Activated T-cell treated with anti-CD3 and anti-CD28 coated beads, Interleukin-2, amount 50 U/mL, for 72 hours (primary cell): Measurements from ENCODE around the gene GSTO2. TPM values are rescaled to one million over a fixed set of nuclear protein-coding genes. Genes with fewer than 3 reads are reported as not detected.
"Not testable (repeated sequence)": the region's sequence is repeated elsewhere in the genome, so short reads cannot be mapped to it uniquely, and the experiment has no call there.

Experiments used
- ATAC-seq, 2 donors: fragments of 150-1000 bp; cut with Tn5 transposase; replicated peaks in 1 of 2; 2 replicates each; pipeline ENCODE4 v1.10.0; 2021; ENCODE audit warnings: moderate library complexity in 2 of 2, mild to moderate bottlenecking in 1 of 2
- DNase-seq, 2 donors: peaks; one replicate each; pipeline ENCODE4 v3.0.0; 2021 to 2022; ENCODE audit warnings: mixed read lengths in 1 of 2
- H3K27ac Mint-ChIP-seq: one replicate; pipeline ENCODE4 v1.8.0; 2022; ENCODE audit warnings: mild to moderate bottlenecking, moderate library complexity, mixed read lengths
- H3K27me3 Mint-ChIP-seq: one replicate; pipeline ENCODE4 v1.8.0; 2022; ENCODE audit warnings: low read depth, mixed read lengths
- H3K36me3 Mint-ChIP-seq, 2 donors: one replicate each; pipeline ENCODE4 v1.8.0; 2022; ENCODE audit warnings: mixed read lengths in 2 of 2, mild to moderate bottlenecking in 1 of 2; ENCODE audit not compliant: insufficient read depth in 2 of 2
- H3K4me1 Mint-ChIP-seq: one replicate; pipeline ENCODE4 v1.8.0; 2022; ENCODE audit warnings: low read depth, mixed read lengths
- H3K4me3 Mint-ChIP-seq, 2 donors: one replicate each; pipeline ENCODE4 v1.8.0; 2022; ENCODE audit warnings: mild to moderate bottlenecking in 2 of 2, mixed read lengths in 2 of 2, moderate library complexity in 2 of 2
- H3K9me3 Mint-ChIP-seq, 2 donors: one replicate each; pipeline ENCODE4 v1.8.0; 2022; ENCODE audit warnings: mixed read lengths in 2 of 2
- total RNA-seq, 2 donors: library from RNA; stranded (reverse); gene quantifications; one replicate each; pipeline ENCODE4 v1.2.3, GENCODE V29; 2022

The GSTO2 gene
- 1 to 10 TPM; 6.8 to 9.5 TPM for total RNA-seq

DNA sequence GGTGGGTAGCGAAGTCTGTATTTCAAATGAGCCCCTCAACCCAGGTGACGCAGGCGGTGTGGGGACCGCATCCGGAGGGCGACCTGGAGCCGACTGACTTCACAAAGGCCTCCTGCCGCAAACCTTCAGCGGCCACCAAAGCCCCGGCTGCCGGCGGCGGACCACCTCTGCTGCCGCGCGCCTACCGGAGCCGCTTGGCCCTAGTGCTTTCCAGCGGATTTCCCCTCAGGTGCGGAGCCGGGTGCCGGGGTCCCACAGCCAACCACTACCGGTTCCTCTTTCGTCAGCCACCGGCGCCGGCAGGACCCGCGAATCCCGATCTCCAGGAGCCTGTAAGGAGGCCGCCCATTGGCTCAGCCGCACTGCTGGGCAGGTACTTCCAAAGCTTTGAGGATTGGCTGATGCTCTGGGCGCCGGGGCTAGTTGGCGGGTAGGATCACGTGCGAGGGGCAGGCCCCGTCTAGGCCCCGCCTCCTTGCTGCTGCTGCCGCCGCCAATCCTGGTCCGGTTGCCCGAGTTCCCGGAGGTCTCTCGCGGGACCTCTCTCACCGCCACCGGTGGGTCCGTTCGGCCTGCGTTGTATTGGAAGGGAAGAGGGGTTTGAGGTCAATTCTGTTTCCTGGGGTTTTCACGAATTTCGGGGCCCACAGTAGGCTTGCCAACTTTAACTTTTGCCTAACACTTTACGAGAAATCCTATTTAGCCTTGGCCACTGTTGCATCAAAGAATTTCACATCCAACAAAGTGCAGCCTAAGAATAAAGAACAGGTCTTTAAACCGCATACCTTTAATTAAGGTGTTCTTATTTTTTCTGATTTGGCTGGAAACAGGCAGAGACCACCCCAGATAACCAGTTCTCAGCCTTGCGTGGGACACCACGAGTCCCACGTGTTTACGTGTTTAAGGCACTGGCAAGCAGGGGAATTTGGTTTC lies at the start of gene GSTO2:
GSTO2 (plus strand) TSS at position 472 of the 933 bp plus-strand sequence. CDS start 5,732 bp downstream, outside the sequence.
- DNase-seq (peak; percentile 98 to 99), ATAC-seq (peak; percentile 88)
- Mint-ChIP-seq H3K4me1 (peaks cover 43% of the 10 kb centered on the region), H3K36me3 (peaks cover 13 to 35% of the 10 kb centered on the region in 2 donors), H3K4me3 (peak within 1 kb of the TSS; percentile 86 to 88), H3K27ac (peak within 1 kb of the TSS; percentile 93), H3K9me3 (no peaks in the 10 kb centered on the region), H3K27me3 (no peaks in the 10 kb centered on the region)

DNA sequence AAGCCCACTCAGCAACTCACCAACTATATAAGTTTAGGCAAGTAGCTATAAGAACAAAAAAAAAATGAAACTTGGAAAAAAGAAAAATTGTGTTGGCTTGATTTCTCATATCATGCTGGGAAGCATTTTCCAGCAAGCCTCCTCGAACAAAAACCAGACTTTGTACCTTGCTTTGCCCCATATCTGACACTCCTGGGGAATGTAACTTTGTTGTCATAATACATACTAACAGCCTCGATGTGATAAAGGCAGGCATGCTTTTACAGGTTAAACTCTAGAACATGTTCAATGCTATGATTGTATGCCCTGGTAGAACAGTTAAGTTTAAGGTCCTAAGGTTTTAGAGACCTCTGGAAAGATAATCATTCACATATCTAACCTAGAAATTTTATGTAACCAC lies 48.5 kb upstream of the GSTO2 start:
- no peak for ATAC-seq
- Mint-ChIP-seq H3K27me3 (peaks cover 13% of the 10 kb centered on the region), H3K9me3 (no peaks in the 10 kb centered on the region), H3K27ac (no peak overlapping the region), H3K4me3 (no peak overlapping the region), H3K4me1 (peaks cover 7% of the 10 kb centered on the region), H3K36me3 (no peaks in the 10 kb centered on the region)
- DNase-seq, result no peak

DNA sequence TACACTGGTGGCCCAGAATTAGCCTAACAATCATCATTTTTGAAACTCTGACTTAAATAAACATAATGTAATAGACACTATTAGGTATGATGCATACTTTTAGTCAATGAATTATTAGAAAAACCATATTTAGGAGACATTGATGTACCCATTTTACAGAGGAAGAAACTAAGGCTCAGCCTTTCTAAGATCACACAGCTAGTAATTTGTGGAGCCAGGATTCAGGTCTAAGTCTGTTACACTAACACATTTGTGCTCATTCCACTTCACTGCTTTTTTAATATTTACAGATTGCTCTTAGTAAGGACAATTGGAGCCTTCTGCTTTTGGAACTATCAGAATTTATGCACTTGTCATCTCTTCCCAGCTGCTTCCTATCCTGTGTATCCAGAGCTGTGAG lies 45.7 kb upstream of the GSTO2 start:
- H3K4me3 Mint-ChIP-seq, result no peak overlapping the region

DNA sequence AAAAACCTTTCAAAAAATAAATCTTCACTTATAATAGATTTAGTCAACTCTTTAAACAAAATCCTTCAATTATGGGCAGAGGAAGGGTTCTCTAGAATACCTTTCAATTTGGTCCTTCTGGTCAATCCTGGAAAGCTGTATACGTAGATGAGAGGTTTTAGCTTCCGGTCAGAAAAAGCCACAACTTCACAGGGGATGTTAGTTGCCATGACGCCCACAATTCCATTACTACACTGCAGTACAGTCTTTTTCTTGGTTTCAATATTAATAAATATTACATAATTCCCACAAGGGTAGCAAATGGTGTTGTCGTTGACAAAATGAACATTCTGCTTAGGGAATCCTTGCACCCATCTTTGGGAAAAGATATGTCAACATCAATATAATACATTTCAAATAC lies 38.5 kb upstream of the GSTO2 start:
- no peak overlapping the region for H3K27ac Mint-ChIP-seq
- ATAC-seq (no peak), DNase-seq (no peak)
- H3K27me3 Mint-ChIP-seq, result peaks cover 20% of the 10 kb centered on the region
- H3K4me1 Mint-ChIP-seq, result peaks cover 18% of the 10 kb centered on the region
- H3K9me3 Mint-ChIP-seq, result peaks cover 0 to 3% of the 10 kb centered on the region in 2 donors
- H3K4me3 Mint-ChIP-seq, result peak overlapping the region in 1 of 2 donors; percentile 97
- peaks cover 3 to 4% of the 10 kb centered on the region in 2 donors for H3K36me3 Mint-ChIP-seq

More for the DNA sequence above, 45.7 kb upstream of the GSTO2 start:
- ATAC-seq (no peak), DNase-seq (no peak)
- Mint-ChIP-seq H3K36me3 (no peaks in the 10 kb centered on the region), H3K27me3 (peaks cover 18% of the 10 kb centered on the region), H3K27ac (no peak overlapping the region), H3K4me1 (peaks cover 7% of the 10 kb centered on the region), H3K9me3 (no peaks in the 10 kb centered on the region)

DNA sequence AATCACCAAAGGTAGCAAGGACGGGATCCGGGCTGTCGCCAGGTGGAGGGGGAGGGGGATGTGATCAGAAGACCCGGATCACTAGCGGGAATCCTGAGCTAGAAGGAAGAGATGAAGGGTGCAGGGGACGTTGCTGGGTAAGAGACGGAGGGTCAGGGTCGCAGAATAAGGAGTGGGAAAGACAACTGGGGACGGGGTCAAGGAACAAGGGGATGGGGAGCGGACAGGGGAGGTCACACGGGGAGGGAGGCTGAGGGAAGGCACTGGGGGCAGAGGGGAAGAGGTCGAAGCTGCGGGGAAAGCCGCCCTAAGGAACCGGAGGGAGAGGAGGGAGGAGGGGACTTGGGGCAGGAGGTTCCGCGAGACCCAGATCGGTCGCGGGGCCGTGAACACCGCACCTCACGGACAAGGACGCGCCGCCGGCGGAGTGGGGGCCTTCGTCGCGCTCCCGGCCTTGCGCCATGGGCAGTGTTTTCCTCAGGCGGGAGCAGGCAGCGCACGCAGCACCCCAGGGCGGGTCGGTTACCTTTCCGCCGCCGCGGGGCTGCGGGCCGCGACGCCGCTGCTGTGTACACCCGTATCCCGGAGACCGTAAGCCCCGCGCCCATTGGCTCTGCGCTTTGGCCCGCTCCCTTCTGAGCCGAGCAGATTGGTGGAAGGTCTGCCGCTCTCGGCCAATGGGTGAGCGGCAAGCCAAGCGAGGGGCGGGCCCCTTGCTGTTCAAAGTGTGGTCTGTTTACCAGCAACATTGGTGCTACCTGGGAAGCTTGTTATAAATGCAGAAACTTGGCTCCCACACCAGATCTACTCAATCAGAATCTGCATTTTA lies 37.0 kb upstream of the GSTO2 start, which contains the start of gene CFAP43:
CFAP43 (minus strand) TSS at position 581 of the 829 bp plus-strand sequence; CDS start at position 463, 118 bp downstream.
- peak; percentile 100 for ATAC-seq
- Mint-ChIP-seq H3K4me3 (peak within 1 kb of the TSS; percentile 92 to 97), H3K27ac (peak within 1 kb of the TSS; percentile 82), H3K27me3 (peaks cover 24% of the 10 kb centered on the region), H3K9me3 (peaks cover 2 to 8% of the 10 kb centered on the region in 2 donors), H3K36me3 (peaks cover 5 to 7% of the 10 kb centered on the region in 2 donors), H3K4me1 (peaks cover 18% of the 10 kb centered on the region)
- peak; percentile 99 for DNase-seq

DNA sequence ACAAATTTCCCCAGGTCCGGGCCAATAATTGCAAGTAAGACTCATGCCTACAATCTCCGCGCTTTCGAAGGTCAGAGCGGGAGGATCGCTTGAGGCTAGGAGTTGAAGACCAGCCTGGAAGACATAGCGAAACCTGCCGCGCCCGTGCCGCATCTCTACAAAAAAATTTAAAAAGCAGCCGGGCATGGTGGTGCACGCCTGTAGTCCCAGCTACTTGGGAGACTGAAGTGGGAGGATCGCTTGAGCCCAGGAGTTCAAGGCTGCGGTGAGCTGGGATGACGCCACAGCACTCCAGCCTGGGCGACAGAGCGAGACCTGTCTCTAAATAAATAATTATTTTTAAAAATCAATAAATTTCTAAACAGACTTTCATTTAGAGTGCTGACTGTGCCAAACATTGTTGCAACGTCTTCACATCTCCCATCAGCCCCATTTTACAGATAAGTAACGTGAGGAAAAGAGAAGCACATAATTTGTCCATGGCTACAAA lies 36.3 kb upstream of the GSTO2 start:
- H3K27ac Mint-ChIP-seq, result no peak overlapping the region
- peak; percentile 37 to 38 for ATAC-seq
- peaks cover 18% of the 10 kb centered on the region for H3K4me1 Mint-ChIP-seq

DNA sequence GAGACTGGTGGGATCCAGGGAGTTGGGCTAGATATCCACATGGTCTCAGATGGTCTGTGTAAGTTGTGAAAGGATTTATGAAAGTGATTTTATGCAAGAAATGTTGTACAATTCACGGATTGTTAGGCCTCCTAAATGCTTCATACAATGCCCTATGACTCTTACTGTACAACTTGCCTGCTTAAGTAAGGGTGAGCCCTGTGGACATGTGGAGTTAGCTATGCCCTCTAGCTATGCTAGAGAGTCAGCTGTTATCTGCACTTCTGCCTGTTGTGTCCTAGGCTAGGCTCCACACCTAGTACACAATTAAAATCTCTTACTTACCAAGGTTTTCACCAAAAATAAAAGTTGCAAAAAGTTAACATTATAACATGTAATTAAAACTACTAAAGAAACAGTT lies 35.2 kb upstream of the GSTO2 start:
- peaks cover 26% of the 10 kb centered on the region for H3K27me3 Mint-ChIP-seq
- H3K9me3 Mint-ChIP-seq, result peaks cover 2 to 8% of the 10 kb centered on the region in 2 donors
- peak overlapping the region; percentile 64 to 68 for H3K4me3 Mint-ChIP-seq
- H3K36me3 Mint-ChIP-seq, result peaks cover 5 to 7% of the 10 kb centered on the region in 2 donors
- no peak for ATAC-seq
- H3K27ac Mint-ChIP-seq, result no peak overlapping the region
- peaks cover 18% of the 10 kb centered on the region for H3K4me1 Mint-ChIP-seq
- DNase-seq, result no peak

More for the DNA sequence above, 36.3 kb upstream of the GSTO2 start:
- peaks cover 27% of the 10 kb centered on the region for H3K27me3 Mint-ChIP-seq
- H3K36me3 Mint-ChIP-seq, result peaks cover 5 to 7% of the 10 kb centered on the region in 2 donors
- peak overlapping the region; percentile 92 to 97 for H3K4me3 Mint-ChIP-seq
- peaks cover 2 to 8% of the 10 kb centered on the region in 2 donors for H3K9me3 Mint-ChIP-seq
- DNase-seq, result no peak

DNA sequence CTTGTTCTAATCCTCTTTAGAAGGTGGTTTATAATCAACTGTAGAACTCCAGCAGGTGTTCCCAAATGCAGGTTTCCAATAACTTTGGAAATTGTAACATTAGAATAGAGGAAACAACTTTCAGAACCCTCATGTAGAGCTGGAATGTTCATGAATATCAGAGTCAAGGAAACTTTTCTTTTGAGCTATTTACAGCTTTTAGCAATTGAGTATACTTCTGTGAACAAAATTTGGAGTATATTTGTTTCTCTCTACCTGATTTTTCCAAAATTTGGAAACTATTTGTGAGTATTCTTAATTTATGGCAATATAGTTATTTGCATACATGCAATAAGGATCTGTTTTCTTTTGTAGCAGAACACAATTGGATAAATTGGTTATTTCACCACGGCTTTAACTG lies 34.0 kb upstream of the GSTO2 start:
- Mint-ChIP-seq H3K9me3 (peaks cover 2 to 8% of the 10 kb centered on the region in 2 donors), H3K4me1 (peaks cover 18% of the 10 kb centered on the region), H3K4me3 (no peak overlapping the region), H3K27ac (no peak overlapping the region), H3K27me3 (peaks cover 30% of the 10 kb centered on the region), H3K36me3 (peaks cover 5 to 7% of the 10 kb centered on the region in 2 donors)
- no peak for ATAC-seq
- no peak for DNase-seq

DNA sequence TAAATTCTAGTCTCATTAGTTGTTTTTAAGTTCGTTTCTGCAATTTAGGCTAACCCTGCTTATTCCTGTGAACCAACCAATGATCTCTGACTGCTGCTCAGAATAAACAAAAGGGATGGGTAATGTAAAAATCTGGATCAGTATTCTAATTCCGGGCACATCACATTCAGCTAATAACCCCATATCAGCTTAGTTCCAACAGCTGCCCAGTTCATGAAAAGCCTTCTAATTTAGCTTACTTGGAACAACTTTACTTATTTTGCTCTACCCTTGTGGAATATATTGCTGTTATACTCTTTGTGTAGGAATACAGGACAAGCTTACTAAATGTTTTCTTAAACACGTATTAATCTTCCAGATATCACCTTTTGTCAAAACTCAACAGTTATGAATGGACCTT lies 33.2 kb upstream of the GSTO2 start:
- Mint-ChIP-seq H3K36me3 (peaks cover 5 to 7% of the 10 kb centered on the region in 2 donors), H3K9me3 (peaks cover 2 to 8% of the 10 kb centered on the region in 2 donors), H3K4me3 (no peak overlapping the region), H3K4me1 (peaks cover 18% of the 10 kb centered on the region), H3K27me3 (peaks cover 34% of the 10 kb centered on the region), H3K27ac (no peak overlapping the region)
- no peak for DNase-seq
- no peak for ATAC-seq

DNA sequence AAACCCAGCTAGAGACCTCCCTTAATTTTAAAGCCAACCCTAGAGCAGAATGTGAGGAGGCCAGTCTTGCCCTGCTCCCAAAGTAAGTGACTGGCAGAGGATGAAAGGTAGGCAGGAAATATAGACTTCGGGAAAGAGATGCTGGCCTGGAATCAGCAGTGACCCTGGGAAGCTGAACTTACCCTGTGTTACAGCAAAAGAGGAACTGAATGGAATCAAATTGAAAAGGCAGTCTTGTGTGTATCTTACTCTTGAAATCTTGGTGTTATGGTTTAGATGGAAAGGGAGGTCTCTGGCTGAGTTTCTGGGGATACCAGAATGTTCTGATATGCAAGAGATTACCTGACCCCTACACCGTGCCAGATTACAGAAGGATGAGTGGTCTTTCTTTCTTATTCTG lies 28.9 kb upstream of the GSTO2 start:
- no peaks in the 10 kb centered on the region for H3K4me1 Mint-ChIP-seq
- H3K27me3 Mint-ChIP-seq, result peaks cover 29% of the 10 kb centered on the region

DNA sequence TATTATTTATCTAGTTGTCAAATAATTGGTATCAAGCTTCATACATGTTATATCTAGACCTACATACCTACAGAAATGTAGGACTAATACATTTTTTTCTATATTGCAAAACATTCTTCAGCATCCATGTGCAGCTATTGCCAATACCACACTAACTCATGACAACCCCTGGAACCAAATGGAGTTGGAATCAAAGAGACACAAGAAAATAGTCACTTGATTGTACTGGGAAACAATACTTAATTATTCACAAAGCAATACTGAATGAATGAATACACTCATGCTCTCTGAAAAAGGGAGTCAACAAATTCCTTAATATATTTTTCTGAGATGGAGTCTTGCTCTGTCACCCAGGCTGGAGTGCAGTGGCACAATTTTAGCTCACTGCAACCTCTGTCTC lies 26.4 kb upstream of the GSTO2 start:
- Mint-ChIP-seq H3K9me3 (no peaks in the 10 kb centered on the region), H3K36me3 (no peaks in the 10 kb centered on the region), H3K4me3 (no peak overlapping the region), H3K27ac (no peak overlapping the region), H3K4me1 (peaks cover 13% of the 10 kb centered on the region), H3K27me3 (peaks cover 22% of the 10 kb centered on the region)
- DNase-seq (no peak), ATAC-seq (no peak)

More for the DNA sequence above, 28.9 kb upstream of the GSTO2 start:
- no peak for ATAC-seq
- DNase-seq, result no peak
- peaks cover 2 to 3% of the 10 kb centered on the region in 2 donors for H3K36me3 Mint-ChIP-seq
- no peak overlapping the region for H3K4me3 Mint-ChIP-seq
- H3K9me3 Mint-ChIP-seq, result peaks cover 2 to 7% of the 10 kb centered on the region in 2 donors
- H3K27ac Mint-ChIP-seq, result no peak overlapping the region

DNA sequence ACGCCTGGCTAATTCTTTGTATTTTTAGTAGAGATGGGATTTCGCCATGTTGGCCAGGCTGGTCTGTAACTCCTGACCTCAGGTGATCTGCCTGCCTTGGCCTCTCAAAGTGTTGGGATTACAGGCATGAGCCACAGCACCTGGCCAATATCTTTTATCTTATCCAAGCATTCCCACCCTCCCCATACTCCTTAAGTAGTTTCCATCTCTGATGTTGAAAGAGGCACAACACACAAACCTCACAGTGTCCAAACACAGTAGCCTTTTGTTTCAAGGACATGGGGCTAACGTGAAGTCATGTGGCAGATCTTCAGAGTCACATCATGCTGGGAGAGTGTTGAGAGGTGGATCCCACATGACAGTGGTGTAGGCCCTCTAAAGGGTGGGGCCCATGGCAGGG lies 26.0 kb upstream of the GSTO2 start:
- not testable (repeated sequence) for H3K4me3 Mint-ChIP-seq, ATAC-seq, H3K27ac Mint-ChIP-seq, H3K9me3 Mint-ChIP-seq, H3K36me3 Mint-ChIP-seq, DNase-seq
- peaks cover 18% of the 10 kb centered on the region for H3K27me3 Mint-ChIP-seq
- H3K4me1 Mint-ChIP-seq, result peaks cover 17% of the 10 kb centered on the region
